A673 (cell line): Measurements from ENCODE around the gene B4GALT6. TPM values are rescaled to one million over a fixed set of nuclear protein-coding genes. Genes with fewer than 3 reads are reported as not detected.

Experiments
- BruUV-seq: library from RNA; stranded (reverse); fragments of 400-500 nt; replicated peaks from 2 replicates; lab custom pipeline; 2021; lab: Mats Ljungman, UMichigan
- CTCF ChIA-PET: fragments of 300-600 bp; sonication (Branson Sonifier 250); formaldehyde crosslinking; loops from one replicate; lab custom pipeline; 2022; ENCODE audit warnings: antibody characterized with exemption; lab: Charles Lee
- POLR2A ChIA-PET: fragments of 300-600 bp; sonication (Branson Sonifier 250); formaldehyde crosslinking; loops from one replicate; lab custom pipeline; 2022; ENCODE audit warnings: antibody characterized with exemption; ENCODE audit not compliant: low non-redundant PET; lab: Charles Lee
- DNase-seq: peaks from one replicate; pipeline ENCODE4 v3.0.0-alpha.2; 2015; ENCODE audit warnings: low spot score
- H3K27ac ChIP-seq: fragments of 200-600 bp; sonication (generic); 2 replicates; pipeline ENCODE4 v1.5.1; 2016; ENCODE audit warnings: mixed run types, low read depth, mild to moderate bottlenecking, mixed read lengths, antibody characterized with exemption, low read length; ENCODE audit not compliant: poor library complexity, severe bottlenecking
- H3K27me3 ChIP-seq: fragments of 200-600 bp; sonication (generic); replicated peaks from 2 replicates; pipeline ENCODE4 v1.6.1; 2017; ENCODE audit warnings: mixed run types, low read depth, mild to moderate bottlenecking, mixed read lengths, antibody characterized with exemption, low read length; ENCODE audit not compliant: insufficient read depth, poor library complexity
- H3K36me3 ChIP-seq: fragments of 200-600 bp; sonication (generic); 2 replicates; pipeline ENCODE4 v1.6.1; 2016; ENCODE audit warnings: mixed run types, mild to moderate bottlenecking, mixed read lengths, antibody characterized with exemption, low read length; ENCODE audit not compliant: insufficient read depth, poor library complexity, severe bottlenecking
- H3K4me1 ChIP-seq: fragments of 200-600 bp; sonication (generic); 2 replicates; pipeline ENCODE4 v1.6.1; 2017; ENCODE audit warnings: mixed run types, mild to moderate bottlenecking, mixed read lengths, antibody characterized with exemption, low read length; ENCODE audit not compliant: insufficient read depth, poor library complexity, severe bottlenecking
- H3K4me3 ChIP-seq: fragments of 200-600 bp; sonication (generic); 2 replicates; pipeline ENCODE4 v1.5.1; 2016; ENCODE audit warnings: low read depth, mixed run types, mild to moderate bottlenecking, mixed read lengths, low read length; ENCODE audit not compliant: poor library complexity, severe bottlenecking
- H3K9me3 ChIP-seq: fragments of 200-600 bp; sonication (generic); 2 replicates; pipeline ENCODE4 v1.6.1; 2016; ENCODE audit warnings: mixed run types, low read depth, mild to moderate bottlenecking, mixed read lengths, antibody characterized with exemption, low read length; ENCODE audit not compliant: poor library complexity, severe bottlenecking
- EZH2 ChIP-seq: fragments of 200-600 bp; sonication (generic); IDR thresholded peaks from 2 replicates; pipeline ENCODE4 v1.6.1; 2017; ENCODE audit warnings: borderline replicate concordance, low read depth, mild to moderate bottlenecking, mixed read lengths, antibody characterized with exemption, low read length; ENCODE audit not compliant: poor library complexity, severe bottlenecking
- intact Hi-C: fragments of 100-400 bp; cut with micrococcal nuclease; formaldehyde crosslinking; loops from one replicate; pipeline ENCODE4 v1.10.0; 2022; ENCODE audit not compliant: unreplicated experiment
- total RNA-seq: library from RNA; stranded (reverse); gene quantifications from 2 replicates; pipeline ENCODE4 v1.2.3, GENCODE V29; 2021
- TF ChIP-seq, protein P1 (sequence below): fragments of 300-800, 200-600 bp; sonication (generic); conservative IDR thresholded peaks from 2 replicates; pipeline ENCODE4 v1.5.1; 2017; ENCODE audit warnings: low read depth, mild to moderate bottlenecking, antibody characterized with exemption, low read length, moderate library complexity, mixed read lengths

Gene B4GALT6
- total RNA-seq, 1 experiment from 2014 or later, result 6.0 TPM

- Histone ChIP-seq H3K27ac (no peak overlapping the region), H3K27me3 (no peaks in the 10 kb centered on the region), H3K4me3 (no peak overlapping the region), H3K36me3 (no peaks in the 10 kb centered on the region), H3K9me3 (no peaks in the 10 kb centered on the region), H3K4me1 (no peaks in the 10 kb centered on the region)
- ChIA-PET POLR2A (no interaction called here), CTCF (no interaction called here)
- intact Hi-C loops, result no loop called here
- no peak for TF ChIP-seq EZH2
- TF ChIP-seq, protein P1, sequence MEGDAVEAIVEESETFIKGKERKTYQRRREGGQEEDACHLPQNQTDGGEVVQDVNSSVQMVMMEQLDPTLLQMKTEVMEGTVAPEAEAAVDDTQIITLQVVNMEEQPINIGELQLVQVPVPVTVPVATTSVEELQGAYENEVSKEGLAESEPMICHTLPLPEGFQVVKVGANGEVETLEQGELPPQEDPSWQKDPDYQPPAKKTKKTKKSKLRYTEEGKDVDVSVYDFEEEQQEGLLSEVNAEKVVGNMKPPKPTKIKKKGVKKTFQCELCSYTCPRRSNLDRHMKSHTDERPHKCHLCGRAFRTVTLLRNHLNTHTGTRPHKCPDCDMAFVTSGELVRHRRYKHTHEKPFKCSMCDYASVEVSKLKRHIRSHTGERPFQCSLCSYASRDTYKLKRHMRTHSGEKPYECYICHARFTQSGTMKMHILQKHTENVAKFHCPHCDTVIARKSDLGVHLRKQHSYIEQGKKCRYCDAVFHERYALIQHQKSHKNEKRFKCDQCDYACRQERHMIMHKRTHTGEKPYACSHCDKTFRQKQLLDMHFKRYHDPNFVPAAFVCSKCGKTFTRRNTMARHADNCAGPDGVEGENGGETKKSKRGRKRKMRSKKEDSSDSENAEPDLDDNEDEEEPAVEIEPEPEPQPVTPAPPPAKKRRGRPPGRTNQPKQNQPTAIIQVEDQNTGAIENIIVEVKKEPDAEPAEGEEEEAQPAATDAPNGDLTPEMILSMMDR, result no peak
- DNase-seq, result no peak
- BruUV-seq, result no TSS peak
Observed at GRCh38 chr18:31575515-31576257, 108.7 kb downstream of the B4GALT6 start.

GRCh38 chr18:31574359-31574758 lies 110.0 kb downstream of the B4GALT6 start:
- TF ChIP-seq, protein P1, result no peak
- TF ChIP-seq EZH2, result no peak
- H3K27ac ChIP-seq, result no peak overlapping the region
- DNase-seq, result no peak
- H3K4me1 ChIP-seq, result no peaks in the 10 kb centered on the region
- H3K36me3 ChIP-seq, result no peaks in the 10 kb centered on the region
- ChIA-PET CTCF (no interaction called here), POLR2A (no interaction called here)
- BruUV-seq, result no TSS peak
- H3K4me3 ChIP-seq, result no peak overlapping the region
- intact Hi-C loops, result no loop called here
- H3K9me3 ChIP-seq, result no peaks in the 10 kb centered on the region
- H3K27me3 ChIP-seq, result no peaks in the 10 kb centered on the region

Other genes starting within 250 kb of the B4GALT6 start
- gene DSG3, start 236.8 kb downstream of the B4GALT6 start, total RNA-seq, result 0.04 TPM in 1 of 2 replicates, not detected in the other
- gene DSG2, start 186.4 kb downstream of the B4GALT6 start, total RNA-seq, result 0.11 TPM in 1 of 2 replicates, not detected in the other
- not detected in 2 replicates for gene TTR, start 92.7 kb downstream of the B4GALT6 start, total RNA-seq
- not detected in 2 replicates for gene SLC25A52, start 76.3 kb upstream of the B4GALT6 start, total RNA-seq